WERI-Rb-1 (cell line): ENCODE results near the gene C2orf80.

Experiments
- DNase-seq: peaks from one replicate; pipeline ENCODE4 v3.0.0-alpha.2; 2020
- H3K27ac ChIP-seq: fragments of 250-450 bp; sonication (Bioruptor Pico); 2 replicates; pipeline ENCODE4 v1.5.1; 2020; ENCODE audit warnings: mild to moderate bottlenecking, moderate library complexity
- H3K27me3 ChIP-seq: fragments of 250-450 bp; sonication (Bioruptor Pico); 2 replicates; pipeline ENCODE4 v1.5.1; 2021; ENCODE audit warnings: mild to moderate bottlenecking, low read depth, moderate library complexity; ENCODE audit not compliant: insufficient read depth, severe bottlenecking
- H3K36me3 ChIP-seq: fragments of 250-450 bp; sonication (Bioruptor Pico); 2 replicates; pipeline ENCODE4 v1.5.1; 2020; ENCODE audit warnings: mild to moderate bottlenecking, moderate library complexity
- H3K4me3 ChIP-seq: 2 replicates; pipeline ENCODE4 v1.5.1; 2011; ENCODE audit warnings: low read depth, mild to moderate bottlenecking, control low read depth, low read length
- H3K9me3 ChIP-seq: fragments of 250-450 bp; sonication (Bioruptor Pico); 2 replicates; pipeline ENCODE4 v1.5.1; 2021; ENCODE audit warnings: mild to moderate bottlenecking, moderate library complexity; ENCODE audit not compliant: severe bottlenecking
- CTCF ChIP-seq: IDR thresholded peaks from 2 replicates; pipeline ENCODE4 v1.5.1; 2011; ENCODE audit warnings: low read depth, mild to moderate bottlenecking, control low read depth, inconsistent platforms, low read length

C2orf80 gene

DNA sequence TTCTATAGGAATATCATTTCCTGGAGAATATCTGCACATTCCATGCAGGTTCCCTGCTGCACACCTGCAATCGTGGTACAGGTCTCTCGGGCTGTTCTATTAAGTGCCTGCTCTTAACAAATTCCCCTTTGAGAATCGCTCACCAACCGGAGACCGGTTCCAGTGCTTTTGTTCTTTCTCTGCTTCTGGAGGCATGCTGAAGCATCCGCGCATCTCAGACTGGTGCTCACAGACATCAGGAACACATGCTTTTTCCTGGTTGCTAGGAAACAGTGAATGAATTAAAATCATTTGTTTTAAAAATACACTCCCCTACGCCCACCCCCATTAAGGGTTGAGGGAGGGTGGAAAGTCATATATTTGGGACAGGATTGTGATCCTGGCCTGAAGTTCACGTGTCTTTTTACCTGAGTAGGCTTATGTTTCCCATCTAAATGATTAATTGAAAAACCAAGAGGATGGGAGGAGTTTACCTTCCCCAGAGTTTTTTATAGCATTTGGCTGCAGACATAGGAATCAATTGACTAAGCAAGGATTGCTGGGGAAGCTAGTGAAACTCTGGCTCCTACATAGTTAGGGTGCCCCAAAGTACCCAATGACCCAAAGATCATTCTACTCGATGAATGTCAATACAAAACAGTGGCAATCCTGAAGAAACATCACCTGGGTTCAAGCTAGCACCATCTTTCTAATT is at the start of gene C2orf80:
Gene C2orf80, minus strand, starts transcription at position 221 of the 694 bp plus-strand sequence. CDS start 3,044 bp downstream, outside the sequence.
- TF ChIP-seq CTCF, result no peak
- Histone ChIP-seq H3K27me3 (no peaks in the 10 kb centered on the region), H3K27ac (no peak within 1 kb of the TSS), H3K36me3 (no peaks in the 10 kb centered on the region), H3K9me3 (no peaks in the 10 kb centered on the region), H3K4me3 (no peak within 1 kb of the TSS)
- no peak for DNase-seq

GRCh38 chr2:208235860-208236259 is 46.0 kb upstream of the C2orf80 start:
- Histone ChIP-seq H3K27me3 (no peaks in the 10 kb centered on the region), H3K27ac (no peak overlapping the region), H3K9me3 (no peaks in the 10 kb centered on the region), H3K36me3 (peaks cover 6% of the 10 kb centered on the region), H3K4me3 (no peak overlapping the region)
- TF ChIP-seq CTCF, result no peak
- no peak for DNase-seq

GRCh38 chr2:208234786-208235185 is 45.0 kb upstream of the C2orf80 start:
- Histone ChIP-seq H3K9me3 (no peaks in the 10 kb centered on the region), H3K27ac (no peak overlapping the region), H3K4me3 (no peak overlapping the region), H3K36me3 (peaks cover 6% of the 10 kb centered on the region), H3K27me3 (no peaks in the 10 kb centered on the region)
- no peak for DNase-seq
- TF ChIP-seq CTCF, result no peak

DNA sequence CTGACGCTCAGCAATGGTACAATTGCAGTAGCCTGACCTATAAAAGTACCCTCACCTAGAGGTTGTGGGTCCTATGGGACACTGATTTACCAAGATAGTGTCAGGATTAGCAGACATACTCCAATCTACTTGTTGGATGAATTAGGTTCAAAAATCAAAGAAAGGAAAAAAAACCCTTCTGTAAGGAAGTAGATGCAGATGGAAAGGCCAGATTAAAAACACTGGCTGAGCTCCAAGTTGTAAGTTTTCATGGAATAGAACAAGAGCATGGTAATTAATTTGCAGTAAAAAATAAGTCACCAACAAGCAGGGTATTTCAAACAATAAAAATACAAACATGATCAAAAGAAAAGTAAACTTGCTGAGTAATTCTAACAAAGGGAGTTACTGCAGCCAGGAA is 38.6 kb upstream of the C2orf80 start:
- TF ChIP-seq CTCF, result no peak
- Histone ChIP-seq H3K4me3 (no peak overlapping the region), H3K27ac (no peak overlapping the region), H3K36me3 (no peaks in the 10 kb centered on the region), H3K27me3 (no peaks in the 10 kb centered on the region), H3K9me3 (no peaks in the 10 kb centered on the region)
- no peak for DNase-seq

GRCh38 chr2:208227581-208228232 is 37.9 kb upstream of the C2orf80 start:
- Histone ChIP-seq H3K27ac (no peak overlapping the region), H3K4me3 (no peak overlapping the region), H3K9me3 (no peaks in the 10 kb centered on the region), H3K36me3 (no peaks in the 10 kb centered on the region), H3K27me3 (no peaks in the 10 kb centered on the region)
- TF ChIP-seq CTCF, result no peak
- no peak for DNase-seq
